Muscle of arm (tissue), 12 donors: ENCODE data around the gene ARHGEF12. TPM values are rescaled to one million over a fixed set of nuclear protein-coding genes. Genes with fewer than 3 reads are reported as not detected.

Experiments
- DNase-seq: peaks from one replicate; pipeline ENCODE4 v3.0.0-alpha.2; 2013
- polyA plus RNA-seq, 12 donors: library from polyadenylated mRNA; unstranded; fragments of 120-200 nt; gene quantifications; one replicate each; pipeline ENCODE4 v1.2.1, GENCODE V29; 2013; ENCODE audit not compliant: insufficient read length in 12 of 12

Gene ARHGEF12
- polyA plus RNA-seq, 12 donors: 31.8 to 59.6 (median 42.6) TPM; not detected in 1

- no peak for DNase-seq
Measured at GRCh38 chr11:120536797-120537169, 200.6 kb downstream of the ARHGEF12 start.

- no peak for DNase-seq
Measured at GRCh38 chr11:120537996-120538395, 201.8 kb downstream of the ARHGEF12 start.

- no peak for DNase-seq
Measured at GRCh38 chr11:120538707-120539106, 202.5 kb downstream of the ARHGEF12 start.

Other genes with a start within 250 kb of the ARHGEF12 start
- gene TRIM29, start 198.3 kb upstream of the ARHGEF12 start, polyA plus RNA-seq: 100 to 1,000 TPM in 1 of 12 donors, 10 to 100 TPM in 2, 1 to 10 TPM in 1, under 1 TPM in 6, not detected in 2; 0.16 to 239 (median 0.88) TPM
- 10 to 100 TPM in 11 of 12 donors, not detected in 1; 32.8 to 63.8 (median 38.4) TPM for gene OAF, start 125.4 kb upstream of the ARHGEF12 start, polyA plus RNA-seq
- gene POU2F3, start 96.3 kb upstream of the ARHGEF12 start, polyA plus RNA-seq: 10 to 100 TPM in 1 of 12 donors, 1 to 10 TPM in 3, under 1 TPM in 6, not detected in 2; 0.09 to 38.0 (median 0.40) TPM
- gene TLCD5, start 11.1 kb upstream of the ARHGEF12 start, polyA plus RNA-seq: 10 to 100 TPM in 3 of 12 donors, 1 to 10 TPM in 8, not detected in 1; 6.2 to 12.1 (median 8.5) TPM
- gene GRIK4, start 175.3 kb downstream of the ARHGEF12 start, polyA plus RNA-seq: 1 to 10 TPM in 1 of 12 donors, under 1 TPM in 9, not detected in 2; 0.21 to 2.0 (median 0.42) TPM